CD4-positive, alpha-beta T cell treated with Interleukin-12 subunit alpha and Interleukin-12 subunit beta, for 1 hour (primary cell): ENCODE results near the gene EIF2S3.
A peak's percentile ranks its signal among the peaks of the same experiment; 100 is the strongest.
"Not testable (repeated sequence)": the region's sequence is repeated elsewhere in the genome, so short reads cannot be mapped to it uniquely, and the experiment has no call there.

Experiments used
- DNase-seq: peaks from one replicate; pipeline ENCODE4 v3.0.0-alpha.2; 2020

Gene EIF2S3

GRCh38 chrX:24054182-24055042 lies at the start of gene EIF2S3:
TSS of gene EIF2S3 (plus strand) at chrX:24054956. CDS start at chrX:24054969, 13 bp downstream.
- DNase-seq = peak; percentile 89

GRCh38 chrX:24005028-24005427 lies 49.7 kb upstream of the EIF2S3 start:
- no peak for DNase-seq

GRCh38 chrX:24005867-24006266 lies 48.9 kb upstream of the EIF2S3 start:
- no peak for DNase-seq

- DNase-seq = no peak
Observed at GRCh38 chrX:24012266-24012665, 42.5 kb upstream of the EIF2S3 start.

DNA sequence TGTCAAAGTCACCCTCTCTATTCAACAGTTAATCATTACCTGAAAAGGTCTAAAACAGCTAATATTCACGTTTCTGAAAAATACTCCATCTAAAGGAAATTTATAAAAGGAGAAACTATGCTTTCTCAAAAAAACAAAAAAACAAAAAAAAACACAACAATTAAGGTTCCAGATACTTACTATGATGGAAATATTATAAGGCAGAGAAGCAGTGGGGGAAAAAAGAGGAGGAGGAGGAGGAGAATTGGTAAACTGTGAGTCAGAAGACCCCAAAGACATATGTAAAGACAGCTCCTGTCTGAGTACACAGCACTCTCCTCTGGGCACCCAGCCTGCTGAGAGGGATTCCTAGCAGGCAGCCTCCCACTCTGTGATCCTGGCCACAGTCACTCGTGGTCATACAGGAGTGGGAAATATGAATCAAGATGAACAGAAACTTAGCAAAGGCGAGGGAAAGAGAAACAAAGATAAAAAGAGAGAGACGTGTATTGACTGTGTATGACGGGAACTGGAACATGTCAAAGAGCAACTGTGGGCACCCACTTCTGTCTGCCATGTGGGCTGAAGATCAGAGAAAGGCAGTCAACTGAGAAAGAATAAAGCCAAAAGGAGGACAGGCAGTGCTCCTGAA lies 40.3 kb upstream of the EIF2S3 start:
- DNase-seq = peak; percentile 11

- DNase-seq = no peak
Observed at GRCh38 chrX:24017674-24018073, 37.1 kb upstream of the EIF2S3 start.

DNA sequence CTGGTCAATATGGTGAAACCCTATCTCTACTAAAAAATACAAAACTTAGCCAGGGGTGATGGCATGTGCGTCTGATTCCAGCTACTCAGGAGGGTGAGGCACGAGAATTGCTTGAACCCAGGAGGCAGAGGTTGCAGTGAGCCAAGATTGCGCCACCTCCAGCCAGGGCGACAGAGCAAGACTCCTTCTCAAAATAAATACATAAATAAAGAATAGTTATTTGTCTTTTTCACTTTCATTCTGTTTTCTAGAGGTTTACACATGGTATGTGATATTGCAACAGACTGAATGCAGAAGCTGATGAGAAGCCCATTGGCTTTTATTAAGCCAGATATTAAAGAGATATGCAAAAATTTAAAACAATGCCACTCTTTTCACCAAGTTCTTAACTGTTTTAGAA lies 35.9 kb upstream of the EIF2S3 start:
- no peak for DNase-seq

GRCh38 chrX:24019448-24019847 lies 35.3 kb upstream of the EIF2S3 start:
- DNase-seq = peak; percentile 31

DNA sequence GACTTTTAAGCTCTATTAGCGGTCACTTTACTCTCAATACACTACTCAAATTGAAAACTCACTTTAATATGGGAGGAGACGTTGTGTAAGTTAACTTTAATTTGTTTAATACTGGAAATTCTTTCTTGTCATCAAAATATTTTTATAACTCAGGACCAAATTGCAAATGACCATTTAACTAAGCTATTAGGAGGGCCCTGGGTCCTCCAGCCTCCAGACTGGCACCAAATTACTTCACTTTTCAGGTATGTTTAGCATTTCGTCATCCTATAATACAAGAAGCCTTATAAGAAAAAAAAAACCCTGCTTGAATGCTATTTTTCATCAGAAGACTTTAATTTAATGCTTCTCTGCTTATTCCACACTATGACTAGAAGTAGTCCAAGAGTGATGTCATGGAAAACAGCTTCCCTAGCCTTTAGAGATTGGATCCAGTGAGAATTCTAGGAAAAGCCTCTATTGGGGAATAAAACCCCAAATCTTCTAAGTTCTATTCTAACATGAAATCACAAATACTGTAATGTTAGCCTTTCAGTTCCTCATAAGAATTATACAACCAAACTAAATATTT lies 34.4 kb upstream of the EIF2S3 start:
- DNase-seq = no peak

GRCh38 chrX:24023544-24023943 lies 31.2 kb upstream of the EIF2S3 start:
- DNase-seq = no peak

- DNase-seq = no peak
Observed at GRCh38 chrX:24023972-24024669, 30.6 kb upstream of the EIF2S3 start.

DNA sequence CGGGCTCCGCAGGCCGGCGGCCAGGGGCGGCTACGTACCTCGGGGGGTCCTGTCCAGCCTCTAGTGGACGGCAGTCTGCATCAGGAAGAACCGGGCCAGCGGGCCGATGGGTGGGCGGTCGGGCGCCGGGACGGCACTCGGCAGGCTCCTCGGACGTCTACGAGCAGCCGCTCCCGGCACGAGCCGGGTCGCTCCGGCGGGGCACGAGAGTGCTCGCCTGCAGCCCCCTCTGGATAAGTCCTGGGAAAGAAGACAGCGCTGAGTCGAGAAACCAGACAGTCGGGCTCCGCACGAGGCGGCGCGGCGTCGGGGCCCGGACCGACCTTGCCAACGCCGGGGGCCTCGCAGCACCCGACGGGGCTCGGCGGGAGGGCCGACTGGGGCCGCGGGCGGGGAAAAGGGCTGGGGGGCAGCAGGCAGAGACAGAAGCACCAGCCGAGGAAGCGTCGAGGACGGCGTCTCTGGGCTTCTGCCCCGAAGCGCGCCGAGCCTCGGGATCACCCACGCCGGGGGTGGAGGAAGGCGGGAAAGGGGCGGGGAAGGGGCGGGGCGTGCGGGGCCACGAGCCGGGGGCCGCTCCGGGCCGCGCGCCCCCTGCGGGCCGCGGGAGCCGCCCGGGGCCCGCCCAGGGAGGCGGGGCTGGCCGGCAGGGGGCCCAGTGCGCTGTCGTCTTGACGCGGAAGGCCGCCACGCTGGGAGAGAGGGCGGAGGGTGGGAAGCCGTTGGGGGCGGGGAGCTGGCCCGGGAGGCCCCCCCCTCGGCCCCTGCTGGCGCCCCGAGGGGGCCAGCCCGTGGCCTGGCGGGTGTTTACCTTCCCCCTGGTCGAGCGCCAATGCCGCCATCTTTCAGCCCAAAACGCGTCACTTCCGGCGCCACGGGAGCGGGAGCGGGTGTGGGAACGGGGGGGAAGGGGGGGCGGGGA lies 29.7 kb upstream of the EIF2S3 start:
- DNase-seq = peak; percentile 84

GRCh38 chrX:24025741-24026403 lies 28.9 kb upstream of the EIF2S3 start:
- DNase-seq = no peak

GRCh38 chrX:24026432-24026831 lies 28.3 kb upstream of the EIF2S3 start:
- no peak for DNase-seq

GRCh38 chrX:24027086-24027485 lies 27.7 kb upstream of the EIF2S3 start, which contains the start of gene KLHL15:
TSS of gene KLHL15 (minus strand) at chrX:24027186. CDS start at chrX:24006693, 20,493 bp downstream.
- no peak for DNase-seq

DNA sequence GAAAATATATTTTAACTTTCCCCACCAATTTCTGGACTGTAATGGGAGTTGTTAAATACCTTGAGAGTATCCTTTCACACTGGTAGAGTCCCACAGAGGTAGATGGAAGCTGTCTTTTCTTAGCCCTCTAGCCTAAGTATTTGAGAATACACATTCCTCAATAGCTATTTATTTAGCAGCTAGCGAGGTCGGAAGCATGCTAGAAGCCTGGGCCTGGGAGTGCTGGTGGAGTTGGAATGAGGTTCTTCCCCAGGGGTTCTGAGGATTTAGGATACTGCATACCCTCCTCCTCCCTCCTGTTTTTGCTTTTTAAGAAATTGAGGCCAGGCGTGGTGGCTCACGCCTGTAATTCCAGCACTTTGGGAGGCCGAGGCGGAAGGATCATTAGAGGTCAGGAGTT lies 26.8 kb upstream of the EIF2S3 start:
- DNase-seq = no peak

DNA sequence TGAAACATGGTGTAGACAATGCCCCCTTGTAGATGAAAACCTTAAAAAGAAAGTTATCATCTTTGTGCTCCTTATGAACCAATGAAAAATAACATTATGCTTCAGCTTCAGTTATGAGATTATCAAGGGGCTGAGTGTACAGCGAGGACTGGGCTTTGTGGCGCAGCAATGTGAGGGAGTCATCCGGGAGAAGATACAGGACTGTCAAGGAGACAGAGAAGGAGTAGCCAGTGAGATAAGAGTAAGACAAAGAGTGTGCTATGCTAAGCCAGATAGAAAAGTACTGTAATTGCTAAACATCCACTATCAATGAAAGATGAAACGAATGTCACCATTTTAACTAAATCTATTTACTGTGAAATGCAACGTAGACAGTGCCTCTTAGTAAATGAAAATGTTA lies 24.2 kb upstream of the EIF2S3 start:
- no peak for DNase-seq

GRCh38 chrX:24034485-24034884 lies 20.3 kb upstream of the EIF2S3 start:
- no peak for DNase-seq

DNA sequence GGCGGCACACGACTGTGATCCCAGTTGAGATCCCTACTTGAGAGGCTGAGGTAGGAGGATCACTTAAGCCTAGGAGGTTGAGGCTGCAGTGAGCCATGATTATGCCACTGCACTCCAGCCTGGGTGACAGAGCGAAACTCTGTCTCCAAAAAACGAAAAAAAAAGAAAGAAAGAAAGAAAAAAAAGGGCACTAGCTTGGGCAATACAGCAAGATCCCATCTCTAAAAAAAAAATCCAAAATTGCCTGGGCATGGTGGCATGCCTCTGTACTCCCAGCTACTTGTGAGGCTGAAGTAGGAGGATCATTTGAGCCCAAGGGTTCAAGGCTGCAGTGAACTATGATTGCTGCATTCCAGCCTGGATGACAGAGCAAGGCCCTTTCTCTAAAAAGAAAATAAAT lies 17.0 kb upstream of the EIF2S3 start:
- no peak for DNase-seq

DNA sequence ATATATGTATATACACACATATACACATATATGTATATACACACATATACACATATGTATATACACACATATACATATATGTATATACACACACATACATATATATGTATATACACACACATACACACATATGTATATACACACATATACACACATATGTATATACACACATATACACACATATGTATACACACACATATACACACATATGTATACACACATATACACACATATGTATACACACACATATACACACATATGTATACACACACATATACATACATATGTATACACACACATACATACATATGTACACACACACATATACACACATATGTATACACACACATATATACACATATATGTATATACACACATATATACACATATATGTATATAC lies 8.7 kb upstream of the EIF2S3 start:
- not testable (repeated sequence) for DNase-seq

DNA sequence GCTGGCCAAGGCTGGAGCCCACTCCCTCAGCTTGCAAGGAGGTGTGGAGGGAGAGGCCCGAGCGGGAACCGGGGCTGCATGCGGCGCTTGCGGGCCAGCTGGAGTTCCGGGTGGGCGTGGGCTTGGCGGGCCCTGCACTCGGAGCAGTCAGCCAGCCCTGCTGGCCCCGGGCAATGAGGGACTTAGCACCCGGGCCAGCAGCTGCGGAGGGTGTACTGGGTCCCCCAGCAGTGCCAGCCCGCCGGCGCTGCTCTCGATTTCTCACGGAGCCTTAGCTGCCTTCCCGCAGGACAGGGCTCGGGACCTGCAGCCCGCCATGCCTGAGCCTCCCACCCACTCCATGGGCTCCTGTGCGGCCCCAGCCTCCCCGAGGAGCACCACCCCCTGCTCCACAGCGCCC lies 5.1 kb upstream of the EIF2S3 start:
- DNase-seq = not testable (repeated sequence)
